ENCODE data around the gene ZSWIM7. TPM values are rescaled to one million over a fixed set of nuclear protein-coding genes. Genes with fewer than 3 reads are reported as not detected.

ZSWIM7 gene
- total RNA-seq, 1 donor from 2014 or later, result 15.0 TPM

- ChIA-PET CTCF (no interaction called here), POLR2A (no interaction called here)
- TF ChIP-seq CTCF (IDR thresholded peaks at IDR 0.05), result no peak
- no peak for DNase-seq
- H3K36me3 Mint-ChIP-seq (ENCODE audit: low read depth), result no peaks in the 10 kb centered on the region
- no peak overlapping the region for H3K27ac Mint-ChIP-seq
- H3K4me3 Mint-ChIP-seq, result no peak overlapping the region
- intact Hi-C loops (cut with micrococcal nuclease), result no loop called here
- H3K4me1 Mint-ChIP-seq, result no peaks in the 10 kb centered on the region
- peaks cover 5% of the 10 kb centered on the region for H3K27me3 Mint-ChIP-seq
- ATAC-seq (ENCODE audit: low read depth), result no peak
- no peaks in the 10 kb centered on the region for H3K9me3 Mint-ChIP-seq
Observed at GRCh38 chr17:15952916-15953790, 46.4 kb downstream of the ZSWIM7 start.

- no peaks in the 10 kb centered on the region for H3K4me1 Mint-ChIP-seq
- no peaks in the 10 kb centered on the region for H3K36me3 Mint-ChIP-seq (ENCODE audit: low read depth)
- CTCF ChIA-PET, result no interaction called here
- ATAC-seq (ENCODE audit: low read depth), result no peak
- intact Hi-C loops (cut with micrococcal nuclease), result no loop called here
- no peak overlapping the region for H3K4me3 Mint-ChIP-seq
- no peak for TF ChIP-seq CTCF (IDR thresholded peaks at IDR 0.05)
- POLR2A ChIA-PET, result no interaction called here
- DNase-seq, result no peak
- H3K27me3 Mint-ChIP-seq, result peaks cover 9% of the 10 kb centered on the region
- H3K9me3 Mint-ChIP-seq, result no peaks in the 10 kb centered on the region
- no peak overlapping the region for H3K27ac Mint-ChIP-seq
Observed at GRCh38 chr17:15952048-15952532, 47.4 kb downstream of the ZSWIM7 start.

- Mint-ChIP-seq H3K4me3 (no peak overlapping the region), H3K36me3 (ENCODE audit: low read depth) (no peaks in the 10 kb centered on the region), H3K9me3 (no peaks in the 10 kb centered on the region), H3K27ac (no peak overlapping the region), H3K27me3 (peaks cover 12% of the 10 kb centered on the region), H3K4me1 (no peaks in the 10 kb centered on the region)
- POLR2A ChIA-PET, result no interaction called here
- intact Hi-C loops (cut with micrococcal nuclease), result no loop called here
- ATAC-seq (ENCODE audit: low read depth), result no peak
- TF ChIP-seq CTCF (IDR thresholded peaks at IDR 0.05), result no peak
- CTCF ChIA-PET, result no interaction called here
- no peak for DNase-seq
Observed at GRCh38 chr17:15951368-15952047, 48.0 kb downstream of the ZSWIM7 start.

- ATAC-seq (ENCODE audit: low read depth) (no peak), DNase-seq (no peak)
- intact Hi-C loops (cut with micrococcal nuclease), result no loop called here
- ChIA-PET POLR2A (no interaction called here), CTCF (no interaction called here)
- Mint-ChIP-seq H3K9me3 (no peaks in the 10 kb centered on the region), H3K36me3 (ENCODE audit: low read depth) (no peaks in the 10 kb centered on the region), H3K27ac (no peak overlapping the region), H3K4me1 (peaks cover 9% of the 10 kb centered on the region), H3K4me3 (no peak overlapping the region), H3K27me3 (peaks cover 27% of the 10 kb centered on the region)
- TF ChIP-seq CTCF (IDR thresholded peaks at IDR 0.05), result no peak
Observed at GRCh38 chr17:15947976-15948752, 51.3 kb downstream of the ZSWIM7 start.

- no peaks in the 10 kb centered on the region for H3K36me3 Mint-ChIP-seq (ENCODE audit: low read depth)
- H3K4me3 Mint-ChIP-seq, result no peak overlapping the region
- H3K27ac Mint-ChIP-seq, result no peak overlapping the region
- DNase-seq (no peak), ATAC-seq (ENCODE audit: low read depth) (no peak)
- intact Hi-C loops (cut with micrococcal nuclease), result no loop called here
- no peaks in the 10 kb centered on the region for H3K9me3 Mint-ChIP-seq
- TF ChIP-seq CTCF (IDR thresholded peaks at IDR 0.05), result no peak
- peaks cover 12% of the 10 kb centered on the region for H3K4me1 Mint-ChIP-seq
- ChIA-PET CTCF (no interaction called here), POLR2A (interaction anchor here (0.5 kb wide), 1 partner anchor 783 kb away, joined by 3 read pairs; no protein-coding TSS in a partner anchor)
- H3K27me3 Mint-ChIP-seq, result peaks cover 29% of the 10 kb centered on the region
Observed at GRCh38 chr17:15947271-15947670, 52.2 kb downstream of the ZSWIM7 start.
